ENCODE measurements around the gene TMEM147. TPM values are rescaled to one million over a fixed set of nuclear protein-coding genes. Genes with fewer than 3 reads are reported as not detected.

TMEM147 gene
- total RNA-seq, 1 experiment from 2014 or later: 157 TPM

DNA sequence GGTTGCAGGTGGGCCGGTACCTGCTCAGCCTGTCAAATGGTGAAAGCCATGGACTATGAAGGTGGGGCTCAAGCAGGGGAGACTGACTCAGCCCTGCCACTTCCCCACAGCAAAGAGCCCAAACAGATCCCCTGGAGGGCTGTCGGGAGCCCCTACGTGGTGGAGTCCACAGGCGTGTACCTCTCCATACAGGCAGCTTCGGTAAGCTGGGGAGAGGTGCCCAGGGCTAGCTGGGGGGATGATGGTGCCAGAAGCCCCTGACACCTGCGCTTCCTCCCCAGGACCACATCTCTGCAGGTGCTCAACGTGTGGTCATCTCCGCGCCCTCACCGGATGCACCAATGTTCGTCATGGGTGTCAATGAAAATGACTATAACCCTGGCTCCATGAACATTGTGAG lies 3.2 kb upstream of the TMEM147 start:
- in situ Hi-C loops (cut with HindIII; ENCODE audit: low pct_unique_long_range_greater_than_20kb, low sequenced_read_pairs) (no loop called here), intact Hi-C loops (cut with micrococcal nuclease; ENCODE audit: unreplicated experiment) (no loop called here)
- no peak for ATAC-seq
- Histone ChIP-seq H3K9me3 (ENCODE audit: control insufficient read depth, insufficient read depth, low read depth, low read length) (no peaks in the 10 kb centered on the region), H3K36me3 (ENCODE audit: control insufficient read depth, insufficient read depth, low read length) (peaks cover 6% of the 10 kb centered on the region; the same call in 1 of the 2 replicates), H3K27me3 (ENCODE audit: control insufficient read depth, insufficient read depth, low read length) (no peaks in the 10 kb centered on the region), H3K27ac (ENCODE audit: low read length) (no peak overlapping the region), H3K4me1 (ENCODE audit: control insufficient read depth, insufficient read depth, low read length) (peaks cover 12% of the 10 kb centered on the region), H3K4me3 (ENCODE audit: low read depth in 2 of 2, low read length in 2 of 2) (no peak overlapping the region)
- ChIA-PET CTCF (no interaction called here), POLR2A (no interaction called here)
- no peak for TF ChIP-seq REST (IDR thresholded peaks at IDR 0.05; ENCODE audit: insufficient read depth in 1 of 2, low read depth in 2 of 2, low read length in 1 of 2)
- TF ChIP-seq POLR2AphosphoS5 (IDR thresholded peaks at IDR 0.05; ENCODE audit: low read depth, low read length): 0 out of 2 replicates have a peak, but pooled peaks have one; percentile 27
- DNase-seq (ENCODE audit: low read depth, low spot score): no peak
- no TSS peak for BruUV-seq (replicated peaks)

DNA sequence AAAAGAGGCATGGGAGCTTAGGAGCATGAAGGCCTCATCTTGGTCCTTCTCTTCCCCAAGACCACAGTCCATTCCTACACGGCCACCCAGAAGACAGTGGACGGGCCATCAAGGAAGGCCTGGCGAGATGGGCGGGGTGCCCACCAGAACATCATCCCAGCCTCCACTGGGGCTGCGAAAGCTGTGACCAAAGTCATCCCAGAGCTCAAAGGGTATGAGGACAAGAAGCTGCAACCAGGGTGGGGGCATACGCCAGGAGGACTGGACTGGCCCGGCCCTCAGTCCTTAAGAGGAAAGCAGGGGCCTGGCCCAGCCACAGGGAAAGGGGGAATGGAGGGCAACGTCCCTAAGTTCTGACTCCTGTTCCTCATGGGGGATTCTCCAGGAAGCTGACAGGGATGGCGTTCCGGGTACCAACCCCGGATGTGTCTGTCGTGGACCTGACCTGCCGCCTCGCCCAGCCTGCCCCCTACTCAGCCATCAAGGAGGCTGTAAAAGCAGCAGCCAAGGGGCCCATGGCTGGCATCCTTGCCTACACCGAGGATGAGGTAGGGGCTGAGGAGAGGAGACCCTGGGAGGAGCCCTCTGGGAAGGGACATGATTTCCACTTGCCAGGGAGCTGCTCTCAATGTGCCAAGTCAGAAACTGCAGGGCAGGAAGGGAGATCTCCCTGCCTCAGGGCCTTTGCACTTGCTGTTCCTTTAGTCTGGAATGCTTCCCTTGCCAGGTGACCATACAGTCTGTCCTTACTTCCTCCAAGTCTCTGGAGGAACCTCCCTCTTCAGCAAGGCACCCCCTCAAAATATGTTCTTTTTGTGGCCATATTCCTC lies 1.9 kb upstream of the TMEM147 start:
- Histone ChIP-seq H3K27me3 (ENCODE audit: control insufficient read depth, insufficient read depth, low read length) (no peaks in the 10 kb centered on the region), H3K36me3 (ENCODE audit: control insufficient read depth, insufficient read depth, low read length) (peaks cover 6% of the 10 kb centered on the region; the same call in 1 of the 2 replicates), H3K4me3 (ENCODE audit: low read depth in 2 of 2, low read length in 2 of 2) (peak overlapping the region in 1 of 2 experiments; percentile 79; a peak in 1 of 4 replicates), H3K4me1 (ENCODE audit: control insufficient read depth, insufficient read depth, low read length) (peaks cover 12% of the 10 kb centered on the region), H3K9me3 (ENCODE audit: control insufficient read depth, insufficient read depth, low read depth, low read length) (no peaks in the 10 kb centered on the region), H3K27ac (ENCODE audit: low read length) (no peak overlapping the region)
- intact Hi-C loops (cut with micrococcal nuclease; ENCODE audit: unreplicated experiment): no loop called here
- TF ChIP-seq SIN3A (IDR thresholded peaks at IDR 0.05; ENCODE audit: borderline replicate concordance, insufficient read depth, low read depth, low read length): no peak
- no peak for TF ChIP-seq CTCF (IDR thresholded peaks at IDR 0.05)
- no peak for TF ChIP-seq POLR2AphosphoS5 (IDR thresholded peaks at IDR 0.05; ENCODE audit: low read depth, low read length)
- TF ChIP-seq REST (IDR thresholded peaks at IDR 0.05; ENCODE audit: insufficient read depth in 1 of 2, low read depth in 2 of 2, low read length in 1 of 2): no peak
- no peak for TF ChIP-seq TCF7L2 (IDR thresholded peaks at IDR 0.05; ENCODE audit: low read depth, low read length)
- DNase-seq (ENCODE audit: low read depth, low spot score) (no peak), ATAC-seq (no peak)
- CTCF ChIA-PET: no interaction called here
- POLR2A ChIA-PET: no interaction called here
- in situ Hi-C loops (cut with HindIII; ENCODE audit: low pct_unique_long_range_greater_than_20kb, low sequenced_read_pairs): no loop called here
- no TSS peak for BruUV-seq (replicated peaks)

Data from Panc1 (cell line).